Measurements from ENCODE around the gene NRG3.
"Not testable (repeated sequence)": the region's sequence is repeated elsewhere in the genome, so short reads cannot be mapped to it uniquely, and the experiment has no call there.

NRG3 gene

DNA sequence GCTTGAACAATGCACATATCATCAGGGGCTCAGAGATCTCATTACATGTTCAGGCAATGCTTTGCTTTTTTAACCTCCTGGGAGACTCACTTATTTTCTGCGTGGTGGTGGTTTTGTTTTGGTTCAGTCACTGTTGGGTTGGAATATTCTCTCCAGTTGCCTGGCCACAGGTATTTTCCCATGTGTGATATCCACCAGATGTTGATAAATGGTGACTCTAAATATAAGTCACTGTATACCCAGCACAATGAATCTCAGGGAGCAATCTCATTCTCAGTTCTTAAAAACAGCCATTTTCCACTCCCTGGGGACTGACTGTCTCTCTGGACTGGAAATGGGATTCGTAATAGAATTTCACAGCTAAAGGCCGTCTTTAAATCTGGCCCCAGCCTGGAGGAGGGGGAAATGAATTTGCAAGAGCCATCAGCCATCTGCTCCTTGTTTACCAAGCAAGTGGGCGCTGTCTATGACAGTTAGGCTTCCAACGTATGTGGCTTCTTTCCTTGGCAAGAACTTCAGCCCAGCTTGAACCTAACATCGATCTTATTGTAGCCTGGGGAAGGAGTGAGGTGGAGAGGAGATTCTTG, 1106.2 kb downstream of the NRG3 start:
- DNase-seq (ENCODE audit: low read depth in 2 of 2) = no peak

DNA sequence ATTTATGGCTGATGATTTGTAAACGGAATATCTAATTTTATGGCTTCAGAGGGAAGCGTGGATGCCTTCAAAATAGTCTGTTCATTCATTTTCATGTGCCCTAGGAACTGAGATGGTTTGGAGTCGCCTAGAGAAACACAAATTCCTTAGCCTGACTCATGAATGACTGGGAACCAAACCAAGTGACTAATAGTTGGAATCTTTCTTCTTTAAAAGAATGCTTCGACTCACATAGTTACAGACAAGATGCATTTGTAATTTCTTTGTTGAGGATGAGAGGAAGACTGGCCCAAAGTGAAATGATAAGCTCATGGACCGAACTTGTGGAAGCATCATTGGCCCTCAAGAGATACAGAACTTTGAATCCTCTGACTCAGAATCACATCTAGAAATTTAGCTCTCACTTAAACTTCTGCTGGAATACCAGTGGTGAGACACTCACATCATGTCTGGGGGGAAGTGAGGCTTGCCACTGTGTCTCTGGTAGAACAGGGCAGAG, 1107.2 kb downstream of the NRG3 start:
- no peak for DNase-seq (ENCODE audit: low read depth in 2 of 2)

DNA sequence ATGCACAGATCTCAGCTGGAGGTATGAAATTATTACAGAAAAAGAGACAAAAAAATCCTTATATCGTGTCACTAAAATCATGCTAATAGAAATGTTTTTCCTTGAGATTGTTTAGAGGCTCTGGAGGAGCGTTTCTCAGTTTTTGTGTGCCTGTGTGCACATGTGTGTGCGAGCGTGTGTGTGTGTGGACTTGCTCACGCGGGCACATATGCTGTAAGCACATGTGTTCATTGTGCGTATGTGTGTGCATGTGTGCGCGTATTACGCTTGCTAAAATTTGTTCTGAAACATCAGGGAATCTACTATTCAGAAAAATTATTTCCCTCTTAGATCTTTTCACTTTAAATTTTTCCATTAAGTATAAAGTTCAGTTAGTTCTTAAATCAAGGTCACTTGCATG, 1111.2 kb downstream of the NRG3 start:
- DNase-seq (ENCODE audit: low read depth in 2 of 2) = no peak

DNA sequence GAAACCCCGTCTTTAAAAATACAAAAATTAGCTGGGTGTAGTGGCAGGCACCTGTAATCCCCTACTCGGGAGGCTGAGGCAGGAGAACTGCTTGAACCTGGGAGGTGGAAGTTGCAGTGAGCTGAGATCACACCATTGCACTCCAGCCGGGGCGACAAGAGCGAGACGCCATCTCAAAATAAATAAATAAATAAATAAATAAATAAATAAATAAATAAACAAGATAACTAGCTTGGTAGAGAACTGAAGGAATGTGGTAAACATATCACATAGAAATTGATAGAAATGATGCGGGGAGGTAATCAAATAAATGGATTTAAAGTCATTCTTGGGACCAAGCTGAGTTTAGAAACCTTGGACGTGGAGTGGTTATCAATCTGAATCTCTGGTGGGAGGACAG, 1131.5 kb downstream of the NRG3 start:
- not testable (repeated sequence) for DNase-seq (ENCODE audit: low read depth in 2 of 2)

DNA sequence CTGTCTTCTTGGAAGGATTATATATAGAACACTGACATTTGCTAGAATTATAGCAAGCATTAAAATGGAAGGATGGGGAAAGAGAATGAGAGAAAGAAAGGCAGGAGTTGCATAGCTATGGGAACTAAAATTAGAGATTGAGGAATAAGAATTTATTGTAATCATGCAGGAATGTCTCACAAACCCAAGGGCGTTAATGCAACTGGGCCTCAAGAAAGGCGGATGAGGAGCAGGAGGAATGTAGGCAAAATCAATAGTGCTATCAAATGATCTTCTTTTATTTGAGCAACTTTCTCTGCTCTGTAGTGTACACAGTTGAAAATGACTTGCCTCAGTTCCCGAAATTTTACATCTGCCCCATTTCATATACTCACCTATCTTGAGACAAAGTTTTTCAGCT, 1132.5 kb downstream of the NRG3 start:
- no peak for DNase-seq (ENCODE audit: low read depth in 2 of 2)

DNA sequence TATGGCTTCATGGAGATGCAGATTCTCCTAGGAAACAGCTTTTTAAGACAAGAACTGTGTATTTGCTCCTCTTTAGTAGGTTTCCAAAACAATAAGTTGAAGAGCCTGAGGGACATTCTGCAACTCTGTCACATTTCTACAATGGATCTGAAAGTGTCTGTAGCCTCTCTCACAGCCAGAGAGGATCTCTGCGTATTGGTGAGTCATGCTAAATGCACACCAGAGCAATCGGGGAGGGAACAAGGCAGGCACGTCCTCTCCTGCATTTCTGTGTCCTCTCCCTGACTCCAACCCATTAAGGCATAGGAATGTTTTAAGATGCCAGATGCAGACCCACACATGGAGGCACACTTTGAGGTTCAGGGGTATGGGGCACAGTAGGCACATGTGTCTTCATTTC, 1137.9 kb downstream of the NRG3 start:
- no peak for DNase-seq (ENCODE audit: low read depth in 2 of 2)

DNA sequence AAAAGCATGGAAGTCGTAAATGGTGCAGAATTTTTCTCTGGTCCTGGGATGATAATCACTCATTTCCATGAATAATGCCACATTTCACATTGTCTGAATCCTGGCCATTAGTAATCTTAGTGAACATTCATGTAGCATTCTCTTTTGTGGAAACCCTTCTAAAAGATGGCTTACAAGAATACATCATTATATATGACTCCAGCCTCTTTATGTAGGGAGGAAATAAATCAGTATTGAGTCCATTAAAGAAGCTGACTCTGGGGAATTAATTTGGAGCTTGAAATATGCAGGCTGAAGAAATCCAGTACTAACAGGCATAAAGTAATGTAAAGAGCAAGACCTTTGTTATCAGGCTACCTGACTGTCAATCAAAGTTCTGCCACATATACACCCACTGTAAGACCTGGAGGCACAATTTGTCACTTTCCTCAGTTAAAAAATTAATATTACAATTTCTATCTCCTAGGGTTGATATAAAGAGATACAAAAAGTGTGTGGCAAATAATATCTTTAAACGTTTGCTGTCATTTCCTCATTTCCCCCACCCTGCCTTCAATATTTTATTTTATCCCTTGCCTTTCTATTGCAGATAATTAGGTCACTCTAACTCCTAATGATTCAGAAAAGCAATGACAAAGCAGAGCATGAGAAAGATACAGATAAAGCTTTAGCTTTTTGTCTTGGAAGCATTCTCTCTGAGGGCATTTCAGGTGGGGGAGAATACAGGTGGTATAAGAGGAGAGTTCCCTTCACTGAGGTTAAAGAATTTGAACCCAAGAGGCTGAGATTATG, 1142.3 kb downstream of the NRG3 start:
- DNase-seq (ENCODE audit: low read depth in 2 of 2) = no peak

DNA sequence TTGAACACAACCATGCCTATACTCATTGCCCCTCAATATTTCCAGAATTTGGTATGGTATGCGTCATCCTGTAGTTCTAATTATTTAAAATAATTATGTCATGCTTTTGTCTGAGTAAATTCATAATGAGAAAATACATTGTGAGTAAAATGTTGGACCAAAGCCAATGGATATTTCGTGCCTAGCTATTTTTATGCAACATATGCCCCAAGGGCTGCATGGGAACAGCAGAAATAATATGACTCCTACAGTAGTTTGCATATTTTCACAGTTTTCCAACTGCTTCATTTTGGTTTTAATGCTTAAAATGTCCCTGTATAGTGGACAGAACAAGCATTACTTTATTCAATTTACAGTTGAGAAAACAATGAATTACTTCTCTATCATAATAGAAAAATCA, 1148.7 kb downstream of the NRG3 start:
- DNase-seq (ENCODE audit: low read depth in 2 of 2) = no peak
